GM21723 (cell line): Measurements from ENCODE around the gene TDRD3.
"Not testable (repeated sequence)": the region's sequence is repeated elsewhere in the genome, so short reads cannot be mapped to it uniquely, and the experiment has no call there.

Source experiments
- ATAC-seq: cut with Tn5 transposase; IDR thresholded peaks from one replicate; pipeline ENCODE4 v1.9.1; 2021; ENCODE audit warnings: mild to moderate bottlenecking, moderate library complexity; ENCODE audit not compliant: unreplicated experiment

The TDRD3 gene

DNA sequence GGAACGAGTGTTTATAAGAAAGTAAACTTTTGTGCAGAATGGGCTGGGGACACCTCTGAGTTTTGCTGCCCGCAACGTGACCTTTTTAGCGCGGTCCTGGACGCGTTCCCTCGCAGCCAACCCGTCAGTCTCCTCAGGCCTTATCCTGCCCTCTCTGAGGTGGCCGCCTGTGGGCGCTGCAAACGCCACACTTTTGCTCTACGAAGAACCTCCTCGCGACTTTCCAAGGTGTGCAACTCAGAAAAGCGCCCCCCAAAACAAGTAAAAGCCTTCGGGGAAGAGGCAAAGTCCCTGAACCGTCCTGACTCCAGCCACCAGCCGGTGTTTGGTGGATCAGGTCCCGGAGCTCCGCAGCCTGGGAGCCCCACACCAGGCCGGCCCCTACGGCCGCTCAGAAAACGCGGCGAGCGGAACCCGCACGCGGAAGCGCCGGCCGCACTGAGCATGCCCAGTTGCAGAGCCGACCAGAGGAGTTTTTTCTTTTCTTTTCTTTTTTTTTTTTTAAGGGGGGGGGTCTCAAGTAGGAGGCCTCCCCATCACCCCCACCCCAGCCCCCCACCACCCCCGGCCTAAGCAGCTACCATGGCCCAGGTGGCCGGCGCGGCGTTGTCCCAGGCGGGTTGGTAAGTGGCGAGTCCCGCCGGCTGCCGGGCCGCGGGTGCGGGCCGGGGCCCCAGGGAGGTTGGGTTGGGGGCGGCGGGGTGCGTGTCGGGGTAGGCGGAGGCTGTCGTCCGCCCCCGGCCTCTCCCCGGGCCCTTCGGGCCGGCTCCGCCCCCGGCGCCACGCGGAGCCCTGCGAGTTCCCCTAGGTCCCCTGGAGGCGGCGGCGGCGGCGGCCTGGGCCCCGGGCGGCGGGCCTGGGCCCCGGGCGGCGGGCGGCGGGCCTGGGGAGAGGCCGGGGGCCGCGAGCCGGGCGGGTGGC is at the start of gene TDRD3:
Gene TDRD3, plus strand, starts transcription at position 438 of the 921 bp plus-strand sequence. Its CDS starts 145 bp downstream, at position 583.
- ATAC-seq, result peak; percentile 68

DNA sequence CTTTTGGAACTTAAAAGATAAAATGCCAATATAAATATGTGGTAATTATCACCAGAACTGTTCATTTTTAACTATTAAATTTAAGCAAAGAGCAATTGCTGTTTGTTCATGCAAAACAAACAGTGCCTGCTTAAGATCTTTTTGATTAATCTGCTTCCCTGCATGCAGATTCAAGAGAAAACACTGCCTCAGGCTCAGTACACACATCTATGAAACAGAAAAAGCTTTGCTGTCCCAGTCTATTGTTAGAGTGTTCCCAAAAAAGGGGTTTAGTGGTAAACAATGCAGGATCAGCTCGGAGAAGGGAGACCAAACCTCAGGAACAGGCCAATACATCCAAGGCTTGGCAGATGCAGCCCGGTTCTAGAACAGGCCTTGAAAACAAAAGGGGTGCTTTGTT is 49.3 kb upstream of the TDRD3 start:
- no peak for ATAC-seq

DNA sequence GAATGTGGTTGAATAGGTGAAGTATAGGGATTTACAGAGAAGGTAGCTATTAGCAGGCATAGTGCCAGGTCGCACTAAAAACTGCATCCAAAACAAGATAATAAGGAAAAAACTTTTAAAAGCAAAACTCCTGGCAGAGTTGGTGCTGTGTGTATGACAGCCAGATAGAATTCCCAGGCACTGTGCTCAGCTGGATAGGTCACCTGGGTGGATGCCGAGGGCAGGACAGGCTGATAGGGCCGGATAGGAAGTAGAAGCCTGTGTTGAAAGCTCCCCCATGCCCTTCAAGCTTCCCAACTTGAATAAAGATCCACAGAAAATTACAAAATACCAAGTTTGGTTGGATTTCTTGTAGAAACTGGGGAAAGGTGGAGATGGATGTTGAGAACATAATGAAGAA is 48.9 kb upstream of the TDRD3 start:
- no peak for ATAC-seq

DNA sequence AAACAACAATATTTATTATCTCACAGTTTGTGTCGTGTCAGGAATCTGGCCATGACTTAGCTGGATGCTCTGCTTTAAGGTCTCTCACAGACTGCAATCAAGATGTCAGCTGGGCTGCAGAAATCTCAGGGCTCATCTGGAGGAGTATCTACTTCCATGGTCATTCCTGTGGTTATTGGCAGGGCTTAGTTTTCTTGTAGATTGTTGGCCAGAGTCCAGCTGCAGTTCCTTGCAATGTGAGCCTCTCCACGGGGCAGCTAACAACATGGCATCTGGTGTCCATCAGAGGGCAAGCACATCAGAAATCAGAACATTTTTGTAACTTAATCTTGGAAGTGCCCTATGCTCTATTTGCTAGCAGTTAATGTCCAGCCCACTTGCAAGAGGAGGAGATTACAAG is 45.7 kb upstream of the TDRD3 start:
- ATAC-seq, result no peak

DNA sequence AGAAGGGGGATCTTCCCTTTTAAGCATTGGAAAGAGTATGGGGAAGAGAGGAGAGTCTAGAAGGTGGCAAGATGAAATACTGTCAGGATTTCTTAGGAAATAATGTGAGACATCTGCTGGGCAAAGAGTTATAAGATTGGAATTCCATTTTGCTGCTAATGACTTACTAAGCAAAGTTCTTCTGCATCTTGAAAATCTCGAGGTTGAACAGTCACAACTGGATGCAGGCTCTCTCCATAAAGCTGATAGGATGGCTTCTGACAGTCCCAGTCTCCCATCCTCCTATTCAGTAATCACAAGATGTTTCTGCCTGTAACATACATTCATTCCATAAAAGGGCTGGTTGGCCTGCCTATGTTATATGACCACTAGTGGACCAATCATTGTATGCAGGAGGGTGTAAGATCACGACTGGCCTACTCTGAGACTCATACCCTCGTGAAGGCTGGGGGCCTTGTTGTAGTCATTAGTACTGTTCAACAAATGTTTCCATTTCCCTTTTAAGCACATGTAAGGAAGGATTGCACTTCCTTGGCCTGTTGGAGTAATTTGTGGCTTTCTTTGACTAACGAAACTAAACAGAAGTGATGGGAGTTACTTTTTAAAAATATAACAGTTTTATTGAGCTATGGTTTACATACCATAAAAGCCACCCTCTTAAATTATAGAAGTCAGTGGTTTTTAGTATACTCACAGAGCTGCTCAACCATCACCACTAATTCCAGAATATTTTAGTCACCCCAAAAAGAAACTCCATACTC is 45.0 kb upstream of the TDRD3 start:
- no peak for ATAC-seq

DNA sequence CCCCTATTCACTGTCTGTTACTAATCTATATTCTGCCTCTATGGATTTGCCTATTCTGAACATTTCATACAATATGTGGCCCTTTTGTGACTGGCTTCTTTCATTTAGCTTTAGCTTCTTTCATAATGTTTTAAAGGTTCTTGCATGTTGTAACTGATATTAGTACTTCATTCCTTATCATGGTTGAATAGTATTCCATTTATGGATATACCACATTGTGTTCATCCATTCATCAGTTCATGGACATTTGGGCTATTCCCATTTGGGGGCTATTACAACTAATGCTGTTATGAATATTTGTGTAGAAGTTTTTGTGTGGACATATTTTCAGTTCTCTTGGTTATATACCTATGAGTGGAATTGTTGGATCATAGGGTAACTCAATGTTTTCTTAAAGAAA is 44.4 kb upstream of the TDRD3 start:
- no peak for ATAC-seq

DNA sequence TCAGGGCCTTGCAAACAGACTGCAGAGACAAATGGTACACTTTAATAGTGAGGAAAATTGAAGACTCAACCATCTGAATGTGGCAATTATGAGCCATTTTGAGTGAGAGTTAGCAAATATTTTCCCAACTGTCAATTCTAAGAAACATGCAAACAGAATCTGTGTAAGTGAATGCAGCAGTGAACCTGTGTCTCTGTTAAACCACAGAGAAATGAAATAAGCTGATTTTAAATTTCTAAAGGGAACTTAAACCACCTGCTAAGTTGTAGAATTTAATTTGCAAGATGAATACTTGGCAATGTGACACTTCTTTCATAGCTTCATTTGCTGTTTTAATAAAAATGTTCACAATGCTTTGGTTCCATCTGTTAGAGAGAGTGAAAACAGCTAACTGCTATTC is 42.0 kb upstream of the TDRD3 start:
- no peak for ATAC-seq

DNA sequence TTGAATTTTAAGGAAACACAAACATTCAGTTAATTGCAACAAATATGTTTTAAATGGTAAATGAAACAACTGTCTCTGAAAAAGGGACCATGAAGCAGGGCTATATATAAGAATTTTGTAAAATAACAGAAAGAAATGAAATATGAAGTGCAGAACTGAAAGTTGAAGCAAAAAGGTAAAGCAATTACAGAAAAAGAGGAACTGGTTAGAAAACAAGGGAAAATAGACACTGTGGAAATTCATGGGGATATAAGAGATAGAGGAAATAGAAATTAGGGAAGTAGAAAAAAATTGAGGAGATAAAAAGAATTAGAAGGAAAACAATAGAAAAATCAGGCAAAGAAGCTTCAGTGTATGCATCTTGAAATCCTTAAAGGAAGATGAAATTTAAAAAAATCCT is 40.0 kb upstream of the TDRD3 start:
- no peak for ATAC-seq

DNA sequence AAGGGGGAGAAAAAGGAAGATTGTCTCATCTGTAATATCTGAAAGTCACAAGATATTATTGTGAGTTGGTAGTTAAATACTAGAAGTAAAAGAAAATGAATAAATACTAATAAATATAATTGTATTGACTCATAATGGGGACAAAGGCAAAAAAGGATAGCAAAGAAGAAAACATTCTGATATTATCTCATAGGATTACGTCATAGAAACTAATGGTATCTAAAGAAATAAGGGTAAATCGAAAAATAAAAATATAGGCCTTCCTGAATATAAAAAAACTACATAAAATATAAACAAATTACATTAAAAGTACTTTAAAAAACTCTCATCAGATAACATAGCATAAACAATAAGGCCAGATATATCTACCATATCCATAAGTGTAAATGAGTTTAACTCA is 38.6 kb upstream of the TDRD3 start:
- no peak for ATAC-seq

DNA sequence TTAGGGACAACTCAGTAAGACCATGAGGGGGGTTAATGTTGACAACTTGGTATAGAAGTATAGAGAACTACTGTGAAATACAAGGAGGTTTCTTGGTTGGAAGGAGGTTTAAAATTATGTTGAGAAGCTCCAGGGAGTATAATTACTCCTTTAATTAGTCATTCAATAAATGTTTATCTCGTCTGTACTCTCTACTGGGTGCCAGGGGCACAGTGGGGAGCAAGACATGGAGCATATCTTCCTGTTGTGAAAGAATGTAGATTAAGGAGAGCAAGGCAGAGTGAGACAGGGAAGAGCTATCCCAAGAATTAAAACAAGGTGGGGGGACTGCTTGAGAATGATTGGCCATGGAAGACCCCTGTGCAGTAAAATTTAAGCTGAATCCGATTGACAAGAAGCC is 33.7 kb upstream of the TDRD3 start:
- no peak for ATAC-seq

DNA sequence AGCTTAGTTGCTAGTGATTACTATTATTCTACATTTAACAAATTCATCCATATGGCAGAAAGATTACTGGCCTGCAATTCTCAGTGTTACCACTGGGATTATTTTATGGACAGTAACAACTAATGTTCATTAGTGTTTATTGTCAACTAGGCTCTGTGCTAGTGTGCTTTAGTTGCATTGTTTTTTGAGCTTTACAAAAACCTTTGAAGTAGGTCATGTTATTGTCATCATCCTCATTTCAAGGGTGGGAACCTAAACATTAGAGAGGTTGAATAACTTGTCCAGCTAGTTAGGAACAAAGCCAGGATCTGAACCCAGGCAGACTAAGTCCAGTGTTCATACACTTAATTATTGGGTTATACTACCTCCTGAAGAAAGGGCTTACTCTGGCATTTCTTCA is 27.8 kb upstream of the TDRD3 start:
- ATAC-seq, result no peak

DNA sequence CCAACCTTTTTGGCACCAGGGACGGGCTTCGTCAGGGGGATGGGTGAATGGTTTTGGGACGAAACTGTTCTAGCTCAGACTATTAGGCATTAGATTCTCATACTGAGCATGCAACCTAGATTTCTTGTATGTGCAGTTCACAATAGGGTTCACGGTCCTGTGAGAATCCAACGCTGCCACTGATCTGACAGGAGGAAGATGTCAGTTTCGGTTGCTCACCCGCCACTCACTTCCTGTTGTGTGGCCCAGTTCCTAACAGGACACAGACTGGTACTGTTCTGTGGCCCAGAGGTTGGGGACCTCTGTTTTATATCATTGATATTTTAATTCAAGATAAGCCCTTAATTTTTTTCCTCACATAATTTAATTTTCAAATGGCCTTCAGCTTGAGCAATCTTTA is 26.7 kb upstream of the TDRD3 start:
- ATAC-seq, result no peak

DNA sequence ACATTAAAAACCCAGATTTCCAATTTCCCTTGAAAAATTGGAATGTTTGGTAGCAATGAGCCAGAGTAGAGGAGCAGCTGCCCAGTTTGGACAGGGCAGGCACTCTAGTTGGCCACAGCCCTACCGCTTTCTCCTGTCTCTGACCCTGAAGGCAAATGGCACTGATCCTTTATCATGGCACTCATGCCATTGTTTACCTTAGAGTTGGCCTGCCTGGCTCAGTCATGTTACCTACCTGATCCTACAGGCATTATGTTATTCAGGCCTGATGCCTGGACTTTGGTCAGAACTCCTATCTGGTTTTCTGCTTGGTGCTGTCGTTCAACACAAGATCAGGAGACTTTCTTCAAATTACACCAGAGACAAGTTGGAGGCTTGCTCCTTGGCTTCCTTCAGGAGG is 24.9 kb upstream of the TDRD3 start:
- ATAC-seq, result no peak

DNA sequence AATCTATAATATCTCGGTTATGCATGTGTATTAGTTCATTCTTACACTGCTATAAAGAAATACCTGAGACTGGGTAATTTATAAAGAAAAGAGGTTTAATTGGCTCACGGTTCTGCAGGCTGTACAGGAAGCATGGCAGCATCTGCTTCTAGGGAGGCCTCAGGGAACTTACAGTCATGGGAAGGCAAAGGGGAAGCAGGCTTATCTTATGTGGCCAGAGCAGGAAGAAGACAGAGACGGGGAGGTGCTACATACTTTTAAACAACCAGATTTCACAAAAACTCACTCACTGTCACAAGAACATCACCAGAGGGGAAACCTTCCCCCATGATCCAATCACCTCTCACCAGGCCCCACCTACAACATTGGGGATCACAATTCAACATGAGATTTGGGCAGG is 17.7 kb upstream of the TDRD3 start:
- ATAC-seq, result not testable (repeated sequence)

DNA sequence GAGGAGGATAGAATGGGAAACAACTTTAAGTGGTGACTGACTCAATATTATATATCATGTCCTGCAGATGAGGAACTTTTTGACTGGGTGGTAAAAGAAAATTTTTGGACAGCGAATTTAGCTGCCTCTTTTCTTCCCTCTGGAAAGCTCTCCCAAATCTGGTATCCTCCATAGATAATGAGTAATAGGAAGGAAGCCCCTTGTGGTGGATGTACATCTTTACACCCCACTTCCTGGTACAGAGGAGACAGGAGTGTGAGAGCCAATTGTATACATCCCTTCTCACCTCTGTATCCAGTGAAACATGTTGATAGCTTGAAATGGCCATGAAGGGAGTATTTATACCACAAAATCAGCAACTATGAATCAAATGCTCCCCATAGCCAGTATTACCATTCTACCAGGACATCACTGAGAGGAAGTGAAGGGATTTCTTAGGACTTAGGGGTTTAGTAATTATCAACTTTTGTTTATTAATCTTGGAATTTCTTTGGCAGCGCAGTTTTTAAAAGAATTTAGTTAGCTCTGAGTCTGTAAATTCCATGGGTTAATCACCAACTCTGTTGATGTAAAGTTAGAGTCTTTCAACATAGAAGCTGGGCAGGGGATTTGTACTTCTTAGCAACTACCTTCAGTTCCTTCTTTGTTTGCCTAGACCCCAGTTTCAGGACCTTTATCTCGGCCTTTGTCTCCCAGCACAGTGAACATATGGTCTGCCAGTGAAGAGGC is 17.0 kb upstream of the TDRD3 start:
- ATAC-seq, result no peak

DNA sequence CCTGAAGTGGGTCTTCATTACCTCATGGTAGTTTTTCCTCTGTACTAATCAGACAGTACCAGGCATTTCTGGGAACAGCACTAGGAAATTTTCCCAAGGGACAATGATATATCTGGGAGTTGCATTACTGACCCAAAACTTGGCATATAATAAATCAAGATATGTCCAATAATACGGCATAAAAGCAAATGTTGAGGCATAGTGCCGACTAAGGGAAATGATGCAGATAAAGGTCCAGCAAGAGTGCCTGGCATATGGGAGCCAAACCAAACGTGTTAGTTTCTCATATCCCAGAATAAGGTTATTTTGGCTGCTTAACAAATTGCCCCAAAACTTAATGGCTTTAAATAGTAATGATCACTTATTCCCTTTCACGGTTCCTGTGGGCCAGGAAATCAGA is 12.1 kb upstream of the TDRD3 start:
- no peak for ATAC-seq

DNA sequence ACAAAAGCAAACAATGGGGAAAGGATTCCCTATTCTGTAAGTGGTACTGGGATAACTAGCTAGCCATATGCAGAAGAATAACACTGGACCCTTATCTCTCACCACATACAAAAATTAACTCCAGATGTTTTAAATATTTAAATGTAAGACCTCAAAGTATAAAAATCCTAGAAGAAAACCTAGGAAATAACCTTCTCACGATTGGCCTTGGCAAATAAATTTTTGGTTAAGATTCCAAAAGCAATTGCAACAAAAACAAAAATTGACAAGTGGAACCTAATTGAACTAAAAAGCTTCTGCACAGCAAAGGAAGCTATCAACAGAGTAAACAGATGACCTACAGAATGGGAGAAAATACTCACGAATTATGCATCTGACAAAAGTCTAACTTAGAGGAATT is 10.8 kb upstream of the TDRD3 start:
- no peak for ATAC-seq

DNA sequence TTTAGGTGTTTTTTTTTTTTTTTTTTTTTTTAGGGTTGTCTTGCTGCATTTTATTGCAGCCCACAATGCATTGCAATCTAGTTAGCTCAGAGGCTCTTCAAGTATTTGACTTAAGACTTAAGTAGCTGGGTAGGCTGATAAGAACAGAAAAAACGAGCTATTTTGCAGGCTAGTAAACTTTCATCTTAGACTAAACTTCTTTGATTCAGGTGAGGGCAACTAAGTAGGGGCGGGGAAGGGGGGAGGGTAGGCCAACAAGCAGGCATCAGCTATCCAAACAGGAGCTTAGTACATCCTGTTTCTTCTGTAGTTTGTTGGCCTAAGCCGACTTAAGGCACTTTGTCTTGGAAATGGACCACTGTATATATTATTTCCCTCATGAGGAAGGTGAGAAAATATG is 4.9 kb upstream of the TDRD3 start:
- no peak for ATAC-seq

DNA sequence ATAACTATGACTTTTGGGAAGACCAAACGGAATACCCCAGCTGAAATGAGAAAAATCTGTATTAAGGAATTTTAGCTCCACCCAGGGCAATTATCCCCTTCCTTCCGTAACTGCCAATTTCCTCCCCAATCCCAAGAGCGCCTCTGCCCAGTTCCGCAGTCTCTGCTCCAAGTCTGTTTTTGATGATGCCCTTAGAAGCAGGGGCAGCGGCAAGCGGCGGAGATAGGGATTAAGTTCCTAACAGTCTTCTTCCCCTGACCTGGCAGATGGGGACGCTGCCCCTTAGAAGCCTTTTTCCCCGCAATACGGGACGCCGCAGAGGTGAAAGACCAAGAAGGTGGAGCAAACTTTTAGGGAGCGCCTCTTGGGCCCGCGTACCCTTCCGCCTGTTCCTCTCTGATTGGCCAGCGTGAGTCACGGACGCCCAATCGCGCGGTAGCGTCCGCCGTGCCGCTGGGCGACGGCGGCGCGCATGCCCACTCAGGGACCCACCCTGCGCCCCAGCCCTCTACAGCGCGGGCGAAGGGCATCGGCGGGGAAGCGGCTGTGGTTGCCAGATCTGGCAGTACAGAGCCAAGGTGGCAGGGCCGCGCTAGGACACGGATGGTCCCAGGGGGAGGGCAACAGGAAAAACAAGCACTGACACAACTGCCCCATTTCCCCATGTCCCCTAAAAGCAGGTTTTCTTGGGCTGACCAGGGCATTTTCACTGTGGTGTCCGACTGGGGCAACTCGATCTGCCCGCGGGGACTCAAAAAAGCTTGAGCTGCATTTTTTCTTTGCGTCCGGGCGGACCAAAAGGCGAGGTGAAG is 843 bp upstream of the TDRD3 start:
- peak; percentile 73 for ATAC-seq

DNA sequence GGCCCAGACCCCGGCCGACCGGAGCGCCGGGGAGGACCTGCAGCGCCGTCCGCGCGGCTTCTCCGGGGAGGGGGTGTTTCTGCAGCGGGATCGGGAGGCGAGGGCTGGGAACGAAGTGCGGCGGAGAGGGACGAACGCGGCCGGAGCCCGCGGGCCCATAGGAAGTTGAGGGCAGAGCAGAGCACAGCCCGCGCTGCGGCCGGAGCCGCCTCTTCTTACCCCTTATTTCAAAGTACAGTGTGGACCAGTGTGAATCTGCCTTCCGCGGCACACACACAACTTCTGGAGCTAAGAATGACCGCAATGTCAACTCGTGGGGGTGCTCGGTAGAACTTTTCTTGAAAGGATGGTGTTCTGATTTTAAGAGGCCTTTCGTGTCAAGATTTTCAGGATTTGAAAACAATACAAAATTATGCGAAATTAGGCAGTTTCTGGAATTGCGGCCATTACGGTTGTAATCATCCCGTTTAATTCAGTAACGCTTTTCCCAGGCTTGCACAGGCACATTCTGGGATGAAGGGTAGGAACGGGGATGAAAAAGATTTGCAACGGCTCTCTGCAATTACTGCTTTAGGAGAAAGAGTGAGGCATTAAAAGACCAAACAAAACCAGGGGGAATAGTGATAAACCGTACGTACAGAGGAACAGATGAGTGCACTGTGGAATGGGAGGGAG is 821 bp downstream of the TDRD3 start:
- ATAC-seq, result peak; percentile 32
